CD4-positive, alpha-beta T cell (primary cell): Measurements from ENCODE around the gene ENOX1. TPM values are rescaled to one million over a fixed set of nuclear protein-coding genes. Genes with fewer than 3 reads are reported as not detected.

ENCODE experiments used
- ATAC-seq: fragments of 200-7000 bp; cut with Tn5 transposase; one replicate; pipeline ENCODE4 v1.10.0; 2022; ENCODE audit warnings: mild to moderate bottlenecking; ENCODE audit not compliant: poor library complexity
- CTCF ChIA-PET: fragments of 350-600 bp; sonication (Branson Sonifier 250); formaldehyde crosslinking; loops from one replicate; lab custom pipeline; 2021; ENCODE audit warnings: antibody characterized with exemption, inconsistent platforms; lab: Charles Lee
- POLR2A ChIA-PET: fragments of 350-600 bp; sonication (Branson Sonifier 250); formaldehyde crosslinking; loops from one replicate; lab custom pipeline; 2021; ENCODE audit warnings: antibody characterized with exemption, inconsistent platforms; lab: Charles Lee
- DNase-seq, 14 experiments: peaks; one replicate each; pipeline ENCODE4 v3.0.0-alpha.2; 2013 to 2020; ENCODE audit warnings: mixed read lengths in 2 of 14
- H3K27ac ChIP-seq, 2 donors: one replicate each; pipeline versions ENCODE4 v1.5.1 to v1.7.0; 2013; ENCODE audit warnings: low read length in 2 of 2, low read depth in 1 of 2, mild to moderate bottlenecking in 1 of 2
- H3K27me3 ChIP-seq, 2 experiments: 1 replicate in 1 of 2; 2 replicates in 1 of 2; pipeline versions ENCODE4 v1.6.1 to v1.7.0; 2013; ENCODE audit warnings: low read length in 2 of 2, control low read depth in 1 of 2, mild to moderate bottlenecking in 1 of 2, moderate library complexity in 1 of 2; ENCODE audit not compliant: insufficient read depth in 2 of 2, control insufficient read depth in 1 of 2
- H3K36me3 ChIP-seq: one replicate; pipeline ENCODE4 v1.6.1; 2013; ENCODE audit warnings: low read length, control low read depth; ENCODE audit not compliant: insufficient read depth
- H3K4me1 ChIP-seq: one replicate; pipeline ENCODE4 v1.6.1; 2013; ENCODE audit warnings: low read length, control low read depth; ENCODE audit not compliant: insufficient read depth
- H3K4me3 ChIP-seq: one replicate; pipeline ENCODE4 v1.5.1; 2013; ENCODE audit warnings: mild to moderate bottlenecking, low read length, moderate library complexity
- H3K9me3 ChIP-seq, 2 experiments: 1 replicate in 1 of 2; 2 replicates in 1 of 2; pipeline versions ENCODE4 v1.6.1 to v1.7.0; 2013; ENCODE audit warnings: low read length in 2 of 2, mild to moderate bottlenecking in 2 of 2, control low read depth in 1 of 2, moderate library complexity in 1 of 2; ENCODE audit not compliant: control insufficient read depth in 1 of 2, insufficient read depth in 1 of 2
- H3K27ac Mint-ChIP-seq: one replicate; pipeline ENCODE4 v1.8.0; 2020; ENCODE audit warnings: mixed read lengths
- H3K27me3 Mint-ChIP-seq: one replicate; pipeline ENCODE4 v1.8.0; 2021; ENCODE audit warnings: mixed read lengths
- H3K36me3 Mint-ChIP-seq: one replicate; pipeline ENCODE4 v1.8.0; 2021; ENCODE audit warnings: low read depth, mixed read lengths
- H3K4me1 Mint-ChIP-seq: one replicate; pipeline ENCODE4 v1.8.0; 2021; ENCODE audit warnings: low read depth, mixed read lengths
- H3K4me3 Mint-ChIP-seq: one replicate; pipeline ENCODE4 v1.8.0; 2020; ENCODE audit warnings: mild to moderate bottlenecking, mixed read lengths
- H3K9me3 Mint-ChIP-seq: one replicate; pipeline ENCODE4 v1.8.0; 2020; ENCODE audit warnings: mixed read lengths
- intact Hi-C, 2 experiments: fragments of 100-400 bp; cut with DNase I in 1 of 2; cut with micrococcal nuclease in 1 of 2; formaldehyde crosslinking; loops; one replicate each; pipeline versions ENCODE4 v1.15.1 to v1.9.0; 2023 to 2025; cut with DNase I, micrococcal nuclease
- total RNA-seq, 174 experiments: library from RNA in 2 of 174; stranded (reverse) in 2 of 174; gene quantifications; one replicate each; pipeline ENCODE4 v1.2.3 and lab custom pipeline; 2021 to 2026
- TF ChIP-seq, protein P1 (sequence below): fragments of 200-600 bp; IDR thresholded peaks from one replicate; pipeline ENCODE4 v1.8.0; 2022; ENCODE audit warnings: antibody characterized with exemption, mild to moderate bottlenecking

The ENOX1 gene
- total RNA-seq, 2 experiments from 2014 or later = not detected

GRCh38 chr13:43510956-43511901 is 275.5 kb downstream of the ENOX1 start:
- H3K4me1 Mint-ChIP-seq = no peaks in the 10 kb centered on the region
- H3K27ac Mint-ChIP-seq = no peak overlapping the region
- POLR2A ChIA-PET = no interaction called here
- Histone ChIP-seq H3K4me3 (no peak overlapping the region), H3K9me3 (no peaks in the 10 kb centered on the region), H3K36me3 (no peaks in the 10 kb centered on the region), H3K27me3 (no peaks in the 10 kb centered on the region), H3K27ac (no peak overlapping the region), H3K4me1 (no peaks in the 10 kb centered on the region)
- H3K36me3 Mint-ChIP-seq = no peaks in the 10 kb centered on the region
- ATAC-seq = no peak
- intact Hi-C loops = no loop called here
- no peaks in the 10 kb centered on the region for H3K9me3 Mint-ChIP-seq
- TF ChIP-seq, protein P1, sequence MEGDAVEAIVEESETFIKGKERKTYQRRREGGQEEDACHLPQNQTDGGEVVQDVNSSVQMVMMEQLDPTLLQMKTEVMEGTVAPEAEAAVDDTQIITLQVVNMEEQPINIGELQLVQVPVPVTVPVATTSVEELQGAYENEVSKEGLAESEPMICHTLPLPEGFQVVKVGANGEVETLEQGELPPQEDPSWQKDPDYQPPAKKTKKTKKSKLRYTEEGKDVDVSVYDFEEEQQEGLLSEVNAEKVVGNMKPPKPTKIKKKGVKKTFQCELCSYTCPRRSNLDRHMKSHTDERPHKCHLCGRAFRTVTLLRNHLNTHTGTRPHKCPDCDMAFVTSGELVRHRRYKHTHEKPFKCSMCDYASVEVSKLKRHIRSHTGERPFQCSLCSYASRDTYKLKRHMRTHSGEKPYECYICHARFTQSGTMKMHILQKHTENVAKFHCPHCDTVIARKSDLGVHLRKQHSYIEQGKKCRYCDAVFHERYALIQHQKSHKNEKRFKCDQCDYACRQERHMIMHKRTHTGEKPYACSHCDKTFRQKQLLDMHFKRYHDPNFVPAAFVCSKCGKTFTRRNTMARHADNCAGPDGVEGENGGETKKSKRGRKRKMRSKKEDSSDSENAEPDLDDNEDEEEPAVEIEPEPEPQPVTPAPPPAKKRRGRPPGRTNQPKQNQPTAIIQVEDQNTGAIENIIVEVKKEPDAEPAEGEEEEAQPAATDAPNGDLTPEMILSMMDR = no peak
- DNase-seq = no peak
- CTCF ChIA-PET = no interaction called here
- no peaks in the 10 kb centered on the region for H3K27me3 Mint-ChIP-seq
- H3K4me3 Mint-ChIP-seq = no peak overlapping the region

DNA sequence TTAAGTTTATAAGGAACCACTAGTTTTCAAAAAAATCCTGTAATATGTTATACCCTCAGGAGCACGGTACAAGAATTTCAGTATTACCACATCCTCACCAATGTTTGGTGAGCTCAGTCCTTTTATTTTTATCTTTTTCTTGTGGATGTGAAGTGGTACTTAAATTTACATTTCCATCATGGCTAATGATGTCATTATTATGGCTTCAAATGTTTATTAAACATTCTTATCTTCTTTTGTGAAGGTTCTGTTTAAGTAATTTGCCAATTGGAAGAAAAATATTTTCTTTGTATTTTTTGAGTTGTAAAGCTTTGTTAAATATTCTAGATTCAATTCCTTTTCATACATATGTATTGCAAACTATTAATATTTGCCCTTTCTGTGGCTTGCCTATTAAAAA is 291.0 kb downstream of the ENOX1 start:
- Mint-ChIP-seq H3K27me3 (peaks cover 9% of the 10 kb centered on the region), H3K9me3 (no peaks in the 10 kb centered on the region), H3K36me3 (no peaks in the 10 kb centered on the region), H3K4me3 (no peak overlapping the region), H3K27ac (no peak overlapping the region), H3K4me1 (no peaks in the 10 kb centered on the region)
- no peaks in the 10 kb centered on the region for H3K36me3 ChIP-seq
- H3K4me1 ChIP-seq = no peaks in the 10 kb centered on the region
- ChIA-PET CTCF (no interaction called here), POLR2A (no interaction called here)
- no peaks in the 10 kb centered on the region for H3K9me3 ChIP-seq
- no peak overlapping the region for H3K4me3 ChIP-seq
- H3K27me3 ChIP-seq = peaks cover 0 to 3% of the 10 kb centered on the region in 2 experiments
- intact Hi-C loops = no loop called here
- TF ChIP-seq, protein P1 = no peak
- DNase-seq (no peak), ATAC-seq (no peak)
- no peak overlapping the region for H3K27ac ChIP-seq

DNA sequence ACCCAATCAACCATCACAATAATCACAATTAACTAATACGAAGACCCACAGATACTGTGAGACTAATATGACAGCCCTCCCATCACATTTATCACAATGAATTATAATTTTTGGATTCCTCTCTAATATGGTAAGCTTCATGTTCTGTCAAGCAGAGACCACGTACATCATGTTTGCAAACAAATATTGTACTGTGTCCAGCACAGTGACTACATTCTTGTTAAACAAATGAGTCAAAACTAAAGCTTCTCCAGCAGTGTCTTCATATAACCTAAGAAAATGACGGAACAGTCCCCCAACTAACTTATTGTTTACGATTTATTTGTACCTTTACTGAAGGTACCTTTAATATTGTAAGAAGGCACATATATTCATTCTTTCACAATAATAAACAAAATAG is 292.6 kb downstream of the ENOX1 start:
- H3K36me3 Mint-ChIP-seq = no peaks in the 10 kb centered on the region
- H3K9me3 ChIP-seq = no peaks in the 10 kb centered on the region
- no peak overlapping the region for H3K4me3 ChIP-seq
- peaks cover 9% of the 10 kb centered on the region for H3K27me3 Mint-ChIP-seq
- H3K9me3 Mint-ChIP-seq = no peaks in the 10 kb centered on the region
- H3K4me1 Mint-ChIP-seq = no peaks in the 10 kb centered on the region
- H3K27ac Mint-ChIP-seq = no peak overlapping the region
- no peaks in the 10 kb centered on the region for H3K36me3 ChIP-seq
- no peak overlapping the region for H3K4me3 Mint-ChIP-seq
- TF ChIP-seq, protein P1 = no peak
- POLR2A ChIA-PET = no interaction called here
- no peak for DNase-seq
- CTCF ChIA-PET = no interaction called here
- peaks cover 0 to 3% of the 10 kb centered on the region in 2 experiments for H3K27me3 ChIP-seq
- no peak overlapping the region for H3K27ac ChIP-seq
- no peak for ATAC-seq
- intact Hi-C loops = no loop called here
- H3K4me1 ChIP-seq = no peaks in the 10 kb centered on the region
